Activated T-cell treated with anti-CD3 and anti-CD28 coated beads, Interleukin-2, amount 50 U/mL, for 72 hours (primary cell): ENCODE data around the gene FGF14. TPM values are rescaled to one million over a fixed set of nuclear protein-coding genes. Genes with fewer than 3 reads are reported as not detected.

Source experiments
- ATAC-seq, 2 donors: fragments of 150-1000 bp; cut with Tn5 transposase; replicated peaks in 1 of 2; 2 replicates each; pipeline ENCODE4 v1.10.0; 2021; ENCODE audit warnings: moderate library complexity in 2 of 2, mild to moderate bottlenecking in 1 of 2
- DNase-seq, 2 donors: peaks; one replicate each; pipeline ENCODE4 v3.0.0; 2021 to 2022; ENCODE audit warnings: mixed read lengths in 1 of 2
- H3K27ac Mint-ChIP-seq: one replicate; pipeline ENCODE4 v1.8.0; 2022; ENCODE audit warnings: mild to moderate bottlenecking, moderate library complexity, mixed read lengths
- H3K27me3 Mint-ChIP-seq: one replicate; pipeline ENCODE4 v1.8.0; 2022; ENCODE audit warnings: low read depth, mixed read lengths
- H3K36me3 Mint-ChIP-seq, 2 donors: one replicate each; pipeline ENCODE4 v1.8.0; 2022; ENCODE audit warnings: mixed read lengths in 2 of 2, mild to moderate bottlenecking in 1 of 2; ENCODE audit not compliant: insufficient read depth in 2 of 2
- H3K4me1 Mint-ChIP-seq: one replicate; pipeline ENCODE4 v1.8.0; 2022; ENCODE audit warnings: low read depth, mixed read lengths
- H3K4me3 Mint-ChIP-seq, 2 donors: one replicate each; pipeline ENCODE4 v1.8.0; 2022; ENCODE audit warnings: mild to moderate bottlenecking in 2 of 2, mixed read lengths in 2 of 2, moderate library complexity in 2 of 2
- H3K9me3 Mint-ChIP-seq, 2 donors: one replicate each; pipeline ENCODE4 v1.8.0; 2022; ENCODE audit warnings: mixed read lengths in 2 of 2
- total RNA-seq, 2 donors: library from RNA; stranded (reverse); gene quantifications; one replicate each; pipeline ENCODE4 v1.2.3, GENCODE V29; 2022

Gene FGF14
- total RNA-seq, 2 donors from 2014 or later = 0.23 TPM; not detected in 1

DNA sequence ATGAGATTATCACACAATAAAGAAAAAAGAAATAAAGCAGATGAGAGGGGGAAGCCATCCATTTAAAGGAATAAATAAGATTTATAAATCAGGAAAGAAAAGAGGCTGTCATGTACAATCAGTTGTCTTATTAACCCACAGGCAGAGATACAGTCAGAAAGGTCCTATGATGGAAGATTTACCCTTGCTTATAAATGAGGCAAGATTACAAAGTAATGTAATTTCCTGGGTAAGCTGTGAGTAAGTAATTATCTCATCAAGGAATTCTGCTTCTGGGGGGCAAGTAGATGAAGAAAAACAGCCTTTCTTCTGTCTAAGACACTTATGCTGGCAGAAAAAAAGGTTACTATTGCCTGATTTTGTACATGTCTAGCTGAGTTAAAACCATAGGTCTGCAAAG, 146.4 kb downstream of the FGF14 start:
- H3K27me3 Mint-ChIP-seq = no peaks in the 10 kb centered on the region
- H3K4me1 Mint-ChIP-seq = no peaks in the 10 kb centered on the region
- ATAC-seq = no peak
- no peak for DNase-seq
- peaks cover 4% of the 10 kb centered on the region in 2 donors for H3K9me3 Mint-ChIP-seq
- H3K27ac Mint-ChIP-seq = no peak overlapping the region
- no peaks in the 10 kb centered on the region for H3K36me3 Mint-ChIP-seq
- no peak overlapping the region for H3K4me3 Mint-ChIP-seq

DNA sequence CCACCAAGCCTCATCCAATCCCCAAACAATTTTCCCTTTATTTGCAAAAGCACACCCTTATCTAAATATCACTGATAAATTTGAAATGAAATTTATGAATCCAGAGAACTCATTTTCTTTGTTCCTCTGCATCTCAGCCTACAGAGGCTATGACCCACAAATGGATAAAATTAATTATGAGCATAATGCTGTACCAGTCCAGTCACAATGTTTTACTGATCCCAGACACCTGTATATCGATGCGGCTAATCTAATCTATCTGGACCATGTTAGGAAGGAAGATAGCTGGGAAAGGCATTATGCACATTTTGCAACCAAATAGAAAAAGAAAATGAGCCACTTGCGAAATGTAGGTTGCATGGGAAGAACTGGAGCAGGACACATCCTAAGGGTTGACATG, 150.0 kb downstream of the FGF14 start:
- H3K27ac Mint-ChIP-seq = no peak overlapping the region
- no peak overlapping the region for H3K4me3 Mint-ChIP-seq
- DNase-seq (no peak), ATAC-seq (no peak)
- H3K36me3 Mint-ChIP-seq = no peaks in the 10 kb centered on the region
- H3K27me3 Mint-ChIP-seq = no peaks in the 10 kb centered on the region
- peaks cover under 1 to 5% of the 10 kb centered on the region in 2 donors for H3K9me3 Mint-ChIP-seq
- no peaks in the 10 kb centered on the region for H3K4me1 Mint-ChIP-seq

DNA sequence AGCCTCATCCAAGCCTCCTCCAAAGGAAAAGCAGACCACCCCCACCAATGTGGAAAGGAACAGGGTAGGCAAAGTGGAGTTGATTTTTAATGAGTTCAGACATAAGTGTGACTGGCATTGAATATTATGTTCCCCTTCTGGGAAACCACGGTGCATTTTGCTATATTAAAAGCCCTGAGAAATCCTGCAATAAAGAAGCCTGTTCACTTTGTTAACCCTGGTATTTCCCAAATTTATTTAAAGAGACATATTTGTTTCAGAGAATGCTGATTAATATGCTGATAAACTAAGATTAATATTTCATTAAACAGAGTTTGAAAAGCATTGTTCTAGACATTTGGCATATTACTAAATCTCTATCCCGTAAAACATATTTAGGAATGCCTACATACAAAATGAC, 151.4 kb downstream of the FGF14 start:
- H3K36me3 Mint-ChIP-seq = no peaks in the 10 kb centered on the region
- DNase-seq (no peak), ATAC-seq (no peak)
- no peak overlapping the region for H3K27ac Mint-ChIP-seq
- no peaks in the 10 kb centered on the region for H3K27me3 Mint-ChIP-seq
- no peak overlapping the region for H3K4me3 Mint-ChIP-seq
- H3K9me3 Mint-ChIP-seq = peaks cover 2 to 5% of the 10 kb centered on the region in 2 donors
- H3K4me1 Mint-ChIP-seq = no peaks in the 10 kb centered on the region

DNA sequence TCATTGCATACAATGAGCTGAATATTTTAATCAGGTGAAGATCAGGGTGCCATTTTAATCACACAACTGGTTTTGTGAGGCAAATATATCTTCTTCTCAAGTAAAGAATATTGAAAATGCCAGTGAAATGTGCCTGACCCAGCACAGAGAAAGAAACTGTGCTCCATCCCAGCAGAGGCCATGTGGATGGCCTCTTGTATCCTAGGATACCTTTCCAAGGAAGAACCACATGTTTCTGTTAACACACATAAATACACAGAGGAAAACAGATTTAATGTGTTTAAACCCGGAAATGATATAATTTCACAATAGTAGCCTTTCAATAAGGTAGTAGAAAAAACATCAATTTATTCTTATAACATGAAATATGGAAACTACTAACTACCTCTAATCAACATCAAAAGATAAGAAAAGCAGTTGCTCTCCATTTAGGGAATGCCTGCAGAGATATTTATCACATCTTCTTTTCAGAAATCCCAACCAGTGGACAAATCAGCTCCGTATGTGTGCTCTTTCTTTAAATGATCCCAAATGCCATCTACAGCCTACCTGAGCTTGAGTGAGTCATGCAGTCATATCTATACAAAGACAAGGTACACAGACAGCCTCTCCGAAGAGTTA, 157.1 kb downstream of the FGF14 start:
- no peak overlapping the region for H3K4me3 Mint-ChIP-seq
- no peak for DNase-seq
- H3K27ac Mint-ChIP-seq = no peak overlapping the region
- no peaks in the 10 kb centered on the region for H3K27me3 Mint-ChIP-seq
- H3K4me1 Mint-ChIP-seq = no peaks in the 10 kb centered on the region
- ATAC-seq = no peak
- no peaks in the 10 kb centered on the region for H3K36me3 Mint-ChIP-seq
- peaks cover 2 to 5% of the 10 kb centered on the region in 2 donors for H3K9me3 Mint-ChIP-seq

DNA sequence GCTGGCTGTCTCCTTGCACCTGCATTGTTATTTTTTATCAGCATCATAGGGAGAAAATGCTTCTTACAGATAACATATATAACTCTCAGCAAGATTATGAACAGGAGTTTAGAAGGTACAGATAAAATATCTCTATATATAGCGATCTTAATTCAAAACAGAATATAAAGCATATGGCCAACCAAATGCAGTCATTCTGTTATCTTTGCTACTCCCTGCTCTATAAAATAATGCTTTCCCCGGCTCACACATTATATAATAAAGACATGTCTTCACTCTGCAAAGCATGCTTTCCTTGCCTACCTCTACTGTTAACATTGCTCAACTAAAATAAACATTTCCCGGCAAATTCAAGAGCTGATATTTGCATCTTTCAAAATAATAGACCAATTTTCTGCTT, 161.7 kb downstream of the FGF14 start:
- H3K36me3 Mint-ChIP-seq = no peaks in the 10 kb centered on the region
- H3K4me3 Mint-ChIP-seq = no peak overlapping the region
- no peaks in the 10 kb centered on the region for H3K4me1 Mint-ChIP-seq
- DNase-seq (no peak), ATAC-seq (no peak)
- no peaks in the 10 kb centered on the region for H3K27me3 Mint-ChIP-seq
- H3K27ac Mint-ChIP-seq = peak overlapping the region; percentile 2
- peaks cover 0 to 4% of the 10 kb centered on the region in 2 donors for H3K9me3 Mint-ChIP-seq

DNA sequence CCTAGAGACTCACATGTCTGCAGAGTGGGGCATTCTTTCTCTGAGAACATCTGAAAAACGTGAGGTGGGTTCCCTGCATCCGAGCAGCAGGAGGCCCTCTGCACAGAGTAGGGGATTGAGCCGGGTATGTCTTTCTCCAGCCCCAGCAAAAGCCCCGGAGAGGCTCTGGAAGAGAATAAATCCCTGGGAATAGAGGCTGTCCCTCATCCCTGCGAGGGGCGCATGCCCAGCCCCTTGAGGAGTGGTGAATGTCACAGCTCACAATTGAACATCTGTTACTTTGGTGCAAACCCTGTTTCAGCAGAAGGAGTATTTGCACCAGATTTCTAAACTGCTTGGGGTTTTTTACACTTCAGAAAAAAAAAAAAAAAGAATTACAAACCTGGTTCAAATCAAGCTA, 164.6 kb downstream of the FGF14 start:
- Mint-ChIP-seq H3K36me3 (peaks cover 0 to 1% of the 10 kb centered on the region in 2 donors), H3K27ac (no peak overlapping the region), H3K27me3 (no peaks in the 10 kb centered on the region), H3K4me1 (peaks cover 5% of the 10 kb centered on the region), H3K4me3 (no peak overlapping the region), H3K9me3 (no peaks in the 10 kb centered on the region)
- ATAC-seq = no peak
- no peak for DNase-seq

DNA sequence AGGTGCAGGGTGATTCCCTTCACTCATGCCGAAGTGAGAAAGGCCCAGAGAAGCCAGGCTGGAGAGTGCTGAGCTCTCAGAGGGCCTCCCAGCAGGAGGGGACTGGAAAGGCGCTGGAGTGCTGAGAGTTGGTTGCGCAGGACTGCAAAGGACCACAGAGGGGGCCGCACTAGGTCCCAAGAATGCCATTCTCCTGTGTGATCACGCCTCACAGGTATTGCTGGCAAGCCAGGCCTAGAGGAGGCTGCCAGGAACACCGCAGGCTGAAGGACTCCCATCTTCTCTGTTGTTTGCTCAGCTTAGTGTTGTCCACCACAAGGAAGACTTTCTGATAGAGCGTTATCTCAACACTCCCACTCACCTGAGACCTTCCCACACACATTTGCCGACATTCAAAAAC, 165.0 kb downstream of the FGF14 start:
- Mint-ChIP-seq H3K27me3 (no peaks in the 10 kb centered on the region), H3K4me1 (peaks cover 5% of the 10 kb centered on the region)
- no peak for ATAC-seq

DNA sequence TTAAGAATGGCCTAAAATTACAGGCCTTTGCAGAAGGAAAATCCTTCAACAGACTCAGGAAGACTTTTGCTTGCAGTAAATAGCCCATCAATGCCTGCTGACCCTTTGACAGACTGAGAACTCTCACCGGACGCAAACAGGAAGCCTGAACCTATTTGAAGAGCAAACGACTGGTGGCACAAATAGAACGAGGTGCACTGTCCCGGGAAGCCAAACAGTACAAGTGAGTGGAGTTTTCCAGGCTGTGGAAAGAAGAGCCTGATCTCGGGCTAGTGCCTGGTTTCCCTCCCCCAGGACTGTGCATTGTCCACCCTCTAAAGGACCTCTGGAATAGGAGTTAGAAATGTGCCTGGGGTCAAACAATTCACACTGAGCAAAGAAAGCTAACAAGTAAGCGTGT, 165.5 kb downstream of the FGF14 start:
- ATAC-seq (no peak), DNase-seq (no peak)
- Mint-ChIP-seq H3K9me3 (no peaks in the 10 kb centered on the region), H3K4me1 (peaks cover 5% of the 10 kb centered on the region), H3K36me3 (peaks cover 0 to 1% of the 10 kb centered on the region in 2 donors), H3K27me3 (no peaks in the 10 kb centered on the region), H3K4me3 (no peak overlapping the region), H3K27ac (no peak overlapping the region)

More for the DNA sequence above, 165.0 kb downstream of the FGF14 start:
- H3K9me3 Mint-ChIP-seq = no peaks in the 10 kb centered on the region
- no peak for DNase-seq
- no peak overlapping the region for H3K27ac Mint-ChIP-seq
- H3K36me3 Mint-ChIP-seq = peaks cover 0 to 1% of the 10 kb centered on the region in 2 donors
- no peak overlapping the region for H3K4me3 Mint-ChIP-seq

DNA sequence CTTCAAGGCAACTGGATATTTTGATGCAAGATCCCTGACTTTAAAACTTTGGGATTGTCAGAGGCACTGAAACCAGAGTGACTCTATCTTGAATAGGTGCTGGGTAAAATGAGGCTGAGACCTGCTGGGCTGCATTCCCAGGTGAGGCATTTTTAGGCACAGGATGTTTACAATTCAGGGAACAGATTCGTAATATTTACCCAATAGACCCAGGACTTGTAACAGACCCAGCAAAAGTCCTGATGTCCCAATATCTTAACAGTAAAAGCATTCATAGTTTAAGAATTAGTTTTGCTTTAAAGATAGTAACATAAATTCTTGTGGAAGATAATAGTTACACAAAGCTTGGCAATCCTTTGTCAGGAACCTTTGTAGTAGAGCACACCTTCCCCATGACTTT, 166.2 kb downstream of the FGF14 start:
- DNase-seq (no peak), ATAC-seq (no peak)
- Mint-ChIP-seq H3K4me1 (peaks cover 5% of the 10 kb centered on the region), H3K4me3 (no peak overlapping the region), H3K9me3 (no peaks in the 10 kb centered on the region), H3K36me3 (peaks cover 0 to 1% of the 10 kb centered on the region in 2 donors), H3K27ac (no peak overlapping the region), H3K27me3 (no peaks in the 10 kb centered on the region)

DNA sequence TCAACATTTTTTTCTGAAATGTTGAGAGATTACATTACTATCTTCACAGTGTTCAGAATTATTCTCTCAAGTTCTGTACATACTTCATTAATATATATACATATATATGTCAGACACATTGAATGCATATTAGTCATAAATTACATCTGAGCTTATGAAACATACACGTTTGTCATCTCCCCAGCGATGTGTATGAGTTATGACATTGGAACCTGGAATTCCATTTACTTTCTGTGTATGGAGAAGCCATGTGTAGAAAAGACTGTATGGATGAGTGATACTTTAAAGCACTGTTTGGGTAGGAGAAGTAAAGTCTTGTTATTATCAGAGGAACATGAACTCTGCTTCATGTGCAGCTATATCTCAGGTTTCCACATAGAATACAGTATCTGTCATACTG, 167.2 kb downstream of the FGF14 start:
- peaks cover 5% of the 10 kb centered on the region for H3K4me1 Mint-ChIP-seq
- H3K27me3 Mint-ChIP-seq = no peaks in the 10 kb centered on the region
- ATAC-seq (no peak), DNase-seq (no peak)
- no peaks in the 10 kb centered on the region for H3K9me3 Mint-ChIP-seq
- no peak overlapping the region for H3K27ac Mint-ChIP-seq
- H3K36me3 Mint-ChIP-seq = peaks cover 0 to 1% of the 10 kb centered on the region in 2 donors
- no peak overlapping the region for H3K4me3 Mint-ChIP-seq

DNA sequence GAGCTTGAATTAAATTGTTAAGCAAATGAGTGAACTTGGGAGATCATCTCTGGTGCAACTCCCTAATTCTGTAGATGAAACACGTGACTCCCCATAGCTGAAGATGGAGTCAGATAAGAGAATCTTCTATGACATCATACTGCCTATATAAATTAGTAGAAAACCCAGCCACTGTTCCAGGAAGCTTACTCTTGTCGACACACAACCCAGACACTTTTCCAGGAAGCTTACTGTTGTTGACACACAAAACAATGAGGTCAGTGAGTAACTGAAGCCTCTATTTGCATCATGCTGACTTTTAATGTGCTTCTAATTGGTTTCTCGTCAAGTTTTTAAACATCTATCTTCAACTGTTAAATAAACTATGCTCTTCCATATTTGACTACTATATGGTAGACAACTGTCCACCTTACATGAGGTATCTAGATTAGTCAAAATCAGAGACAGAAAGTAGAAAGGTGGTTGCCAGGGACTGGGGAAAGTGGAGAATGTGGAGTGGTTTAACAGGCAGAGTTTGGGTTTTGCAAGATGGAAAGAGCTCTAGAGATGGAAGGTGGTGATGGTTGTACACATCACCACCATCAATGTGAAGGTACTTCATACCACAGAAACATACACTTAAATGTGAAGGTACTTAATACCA, 168.2 kb downstream of the FGF14 start:
- ATAC-seq (peak; percentile 49 to 80), DNase-seq (no peak)
- Mint-ChIP-seq H3K36me3 (peaks cover 0 to 1% of the 10 kb centered on the region in 2 donors), H3K4me1 (peaks cover 5% of the 10 kb centered on the region), H3K27me3 (no peaks in the 10 kb centered on the region), H3K4me3 (peak overlapping the region in 1 of 2 donors; percentile 1), H3K9me3 (no peaks in the 10 kb centered on the region), H3K27ac (peak overlapping the region; percentile 0)

DNA sequence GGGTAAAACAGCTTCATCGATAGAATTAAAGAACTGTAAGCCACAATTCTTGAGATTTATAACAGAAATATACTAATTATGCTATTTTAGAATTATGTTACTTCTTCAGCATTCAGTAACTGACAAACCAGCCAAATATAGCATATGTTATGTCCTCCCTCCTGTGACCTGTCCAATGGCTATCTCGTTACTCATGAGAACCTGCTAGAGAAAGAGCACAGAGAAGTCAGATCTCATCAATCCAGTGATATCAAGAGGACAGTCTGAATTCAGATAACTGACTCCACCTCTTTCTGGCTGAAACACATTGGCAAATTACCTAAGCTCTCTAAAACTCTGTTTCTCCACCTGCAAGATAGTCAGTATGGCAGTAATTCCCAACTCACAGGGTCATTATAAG, 170.4 kb downstream of the FGF14 start:
- Mint-ChIP-seq H3K27me3 (no peaks in the 10 kb centered on the region), H3K27ac (no peak overlapping the region), H3K9me3 (no peaks in the 10 kb centered on the region), H3K4me1 (peaks cover 5% of the 10 kb centered on the region), H3K36me3 (peaks cover 0 to 1% of the 10 kb centered on the region in 2 donors), H3K4me3 (no peak overlapping the region)
- ATAC-seq = no peak
- no peak for DNase-seq

DNA sequence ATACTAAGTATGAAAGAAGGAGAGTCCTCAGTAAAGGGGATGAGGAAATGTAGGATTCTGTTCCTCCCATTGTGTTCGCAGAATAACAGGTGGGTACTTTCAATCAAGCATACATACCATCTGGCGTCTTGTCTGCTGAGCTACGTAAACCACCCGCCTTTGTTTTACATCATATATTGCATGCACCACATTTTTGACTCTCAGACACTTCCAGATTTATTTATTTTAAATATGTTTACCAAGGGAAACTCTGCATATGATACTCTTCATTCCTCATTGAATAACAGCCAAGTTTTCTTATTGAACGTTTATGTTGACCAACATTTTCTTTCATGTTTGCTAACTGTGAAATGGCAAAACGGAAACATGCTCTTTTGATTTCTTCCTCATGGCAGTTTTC, 174.1 kb downstream of the FGF14 start:
- Mint-ChIP-seq H3K4me1 (no peaks in the 10 kb centered on the region), H3K27me3 (no peaks in the 10 kb centered on the region), H3K4me3 (no peak overlapping the region), H3K36me3 (no peaks in the 10 kb centered on the region), H3K27ac (no peak overlapping the region), H3K9me3 (no peaks in the 10 kb centered on the region)
- ATAC-seq (no peak), DNase-seq (no peak)

DNA sequence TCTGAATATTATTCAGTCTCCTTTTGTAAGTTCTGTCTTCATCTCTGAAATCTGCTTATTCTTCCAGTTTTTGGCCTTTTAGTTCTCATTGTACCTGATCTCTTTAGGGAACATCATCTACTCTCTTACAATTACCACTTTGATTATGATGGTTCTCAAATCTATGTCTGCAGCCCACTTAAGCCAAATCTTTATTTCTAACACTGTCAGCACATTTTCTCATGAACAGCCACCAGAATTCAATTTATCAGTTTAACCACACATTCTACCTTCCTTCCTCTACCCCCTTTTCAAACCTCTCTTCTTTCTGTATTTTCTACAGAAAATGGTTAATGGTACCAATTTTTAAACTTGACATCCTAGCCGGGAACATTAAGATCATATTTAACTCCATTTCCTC, 175.3 kb downstream of the FGF14 start:
- Mint-ChIP-seq H3K27me3 (no peaks in the 10 kb centered on the region), H3K4me3 (no peak overlapping the region), H3K4me1 (no peaks in the 10 kb centered on the region), H3K27ac (no peak overlapping the region), H3K36me3 (no peaks in the 10 kb centered on the region), H3K9me3 (no peaks in the 10 kb centered on the region)
- DNase-seq (no peak), ATAC-seq (no peak)
